Right hindlimb (tissue), 1 donor: ENCODE measurements around the gene COQ10B.

ENCODE experiments used
- DNase-seq: peaks from one replicate; pipeline ENCODE4 v3.0.0-alpha.2; 2018

The COQ10B gene

GRCh38 chr2:197502685-197503084, 49.3 kb downstream of the COQ10B start:
- DNase-seq: no peak

DNA sequence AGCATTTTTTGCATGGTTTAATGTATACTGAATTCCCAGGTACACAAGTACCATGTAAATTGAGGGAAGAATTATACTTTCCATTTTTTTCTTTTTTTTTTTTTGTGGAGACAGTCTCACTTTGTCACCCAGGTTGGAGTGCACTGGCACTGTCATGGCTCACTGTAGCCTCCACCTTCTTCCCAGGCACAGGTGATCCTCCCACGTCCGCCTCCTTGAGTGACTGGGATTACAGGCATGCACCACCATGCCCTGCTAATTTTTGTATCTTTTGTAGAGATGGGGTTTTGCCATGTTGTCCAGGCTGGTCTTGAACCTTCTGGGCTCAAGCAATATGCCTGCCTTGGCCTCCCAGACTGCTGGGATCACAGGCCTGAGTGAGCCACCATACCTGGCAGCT, 50.6 kb downstream of the COQ10B start:
- DNase-seq: no peak

- DNase-seq: no peak
Measured at GRCh38 chr2:197504512-197504911, 51.2 kb downstream of the COQ10B start.

- no peak for DNase-seq
Measured at GRCh38 chr2:197506658-197507057, 53.3 kb downstream of the COQ10B start.

DNA sequence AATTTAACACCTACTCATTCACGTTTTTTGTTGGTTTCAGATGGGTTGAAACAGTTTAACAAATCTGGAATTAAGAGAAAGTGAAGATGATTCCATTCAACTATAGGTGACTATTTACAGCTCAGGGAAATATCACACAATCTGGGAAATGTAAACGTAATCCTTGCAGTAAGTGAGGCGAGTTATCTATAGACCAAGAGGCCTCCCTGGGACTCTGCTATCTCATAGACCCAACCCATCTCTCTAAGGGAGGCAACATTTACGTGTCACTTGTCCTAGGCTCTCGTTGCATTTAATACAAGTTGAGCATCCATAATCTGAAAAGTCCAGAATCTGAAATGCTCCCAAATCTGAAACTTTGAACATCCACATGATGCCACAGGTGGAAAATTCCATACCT, 60.6 kb downstream of the COQ10B start:
- no peak for DNase-seq

DNA sequence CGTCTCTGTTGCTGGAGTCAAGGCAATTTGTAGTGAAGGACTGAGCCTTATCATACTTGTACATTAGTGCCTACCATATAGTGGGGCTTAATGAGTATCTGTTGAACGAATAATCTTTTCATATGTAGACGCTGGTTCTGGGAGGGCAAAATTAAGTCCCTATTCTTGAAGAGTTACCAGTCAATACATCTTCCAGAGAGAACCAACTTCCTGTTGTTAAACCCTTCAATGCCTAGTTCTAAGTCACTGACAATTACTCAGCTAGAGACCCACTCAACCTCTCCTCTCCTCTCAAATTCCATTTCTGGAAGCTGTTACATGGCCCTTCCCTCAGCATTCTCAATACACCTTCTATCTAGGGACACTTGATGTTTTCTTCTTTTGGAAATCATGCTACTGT, 61.4 kb downstream of the COQ10B start:
- no peak for DNase-seq

GRCh38 chr2:197515315-197515738, 62.0 kb downstream of the COQ10B start:
- no peak for DNase-seq

DNA sequence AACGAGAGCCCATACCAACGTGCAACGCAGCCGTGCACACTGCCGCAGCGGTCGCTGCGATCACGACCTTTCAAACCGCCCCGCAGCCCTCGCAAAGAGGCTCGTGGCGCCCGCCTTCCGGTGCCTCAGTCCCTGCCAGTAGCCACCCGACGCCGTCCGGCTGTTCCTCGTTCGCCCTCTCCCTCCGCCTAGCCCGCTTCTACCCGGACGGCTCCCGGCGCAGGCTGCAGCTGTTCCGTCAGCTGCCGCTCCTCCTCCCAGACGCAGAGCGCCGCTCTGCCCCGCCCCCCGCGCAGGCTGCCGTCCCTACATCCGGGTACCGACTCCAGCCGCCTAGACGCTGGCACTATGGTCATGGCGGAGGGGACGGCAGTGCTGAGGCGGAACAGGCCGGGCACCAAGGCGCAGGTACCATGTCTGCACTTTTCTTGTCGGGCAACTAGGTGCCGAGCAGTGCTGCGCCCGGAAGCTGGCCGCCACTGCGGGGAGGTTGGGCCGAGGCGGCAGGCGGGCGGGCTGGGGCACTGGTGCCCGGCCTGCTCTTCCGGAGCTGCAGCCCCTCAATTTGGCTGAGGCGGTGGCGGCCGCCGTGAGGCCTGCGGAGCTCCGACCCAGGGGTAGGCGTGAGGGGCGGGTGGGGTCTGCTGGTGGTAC, 62.5 kb downstream of the COQ10B start, which contains the start of gene MOB4:
Gene MOB4 (plus strand): TSS at position 328 of the 654 bp plus-strand sequence. CDS start 21 bp downstream, at position 349.
- DNase-seq: peak; percentile 97

- DNase-seq: no peak
Measured at GRCh38 chr2:197516393-197516761, 63.0 kb downstream of the COQ10B start.

DNA sequence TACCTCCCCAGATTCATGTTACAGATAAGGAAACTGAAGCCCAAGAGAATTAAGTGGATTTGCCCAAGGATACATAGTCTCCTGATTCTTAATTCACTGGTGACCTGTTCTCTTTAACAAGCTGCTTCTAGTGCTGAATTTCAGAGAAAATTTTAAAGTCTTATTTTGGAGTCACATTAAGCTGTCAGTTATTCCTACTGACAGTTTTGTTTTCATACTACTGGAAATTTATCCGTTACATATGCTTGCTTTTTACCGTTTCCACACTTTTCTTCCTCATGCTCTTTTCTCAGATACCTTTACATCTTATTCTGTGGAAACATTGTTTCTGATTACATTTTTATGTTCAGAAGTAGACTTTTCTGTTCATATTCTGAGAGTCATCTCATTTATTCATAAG, 63.8 kb downstream of the COQ10B start:
- no peak for DNase-seq
